DND-41 (cell line): ENCODE data around the gene NELFB.

Experiments used
- ATAC-seq: fragments of 200-7000 bp; cut with Tn5 transposase; 3 replicates; pipeline ENCODE4 v1.9.1; 2021; ENCODE audit warnings: low read depth; ENCODE audit not compliant: insufficient read depth
- DNase-seq: peaks from one replicate; pipeline ENCODE4 v3.0.0-alpha.2; 2020
- H2AFZ ChIP-seq: 2 replicates; pipeline ENCODE4 v1.6.0; 2012; ENCODE audit warnings: low read depth, low read length
- H3K27ac ChIP-seq: 2 replicates; pipeline ENCODE4 v1.5.1; 2012; ENCODE audit warnings: low read length, inconsistent platforms
- H3K27me3 ChIP-seq: fragments of 200-600 bp; sonication (generic); 2 replicates; pipeline ENCODE4 v1.6.0; 2012; ENCODE audit warnings: low read length, mild to moderate bottlenecking, inconsistent platforms; ENCODE audit not compliant: insufficient read depth, poor library complexity
- H3K36me3 ChIP-seq: 2 replicates; pipeline ENCODE4 v1.5.1; 2012; ENCODE audit warnings: low read length, inconsistent platforms; ENCODE audit not compliant: insufficient read depth
- H3K4me1 ChIP-seq: 2 replicates; pipeline ENCODE4 v1.5.1; 2012; ENCODE audit warnings: mild to moderate bottlenecking, low read length; ENCODE audit not compliant: insufficient read depth
- H3K4me2 ChIP-seq: 2 replicates; pipeline ENCODE4 v1.6.0; 2012; ENCODE audit warnings: mild to moderate bottlenecking, moderate library complexity, low read length, inconsistent platforms; ENCODE audit not compliant: insufficient read depth
- H3K4me3 ChIP-seq, 2 experiments: fragments of 200-600 bp in 1 of 2; shearing (Covaris generic) in 1 of 2; 2 replicates each; pipeline ENCODE4 v1.5.1; 2012 to 2016; ENCODE audit warnings: inconsistent platforms in 2 of 2, low read length in 2 of 2, mild to moderate bottlenecking in 2 of 2, low read depth in 1 of 2, moderate library complexity in 1 of 2
- H3K79me2 ChIP-seq: 2 replicates; pipeline ENCODE4 v1.6.0; 2012; ENCODE audit warnings: low read length, inconsistent platforms; ENCODE audit not compliant: insufficient read depth
- H3K9ac ChIP-seq: 2 replicates; pipeline ENCODE4 v1.6.0; 2012; ENCODE audit warnings: low read depth, mild to moderate bottlenecking, inconsistent platforms, low read length, moderate library complexity
- H3K9me3 ChIP-seq: 2 replicates; pipeline ENCODE4 v1.5.1; 2012; ENCODE audit warnings: low read length, moderate library complexity, mild to moderate bottlenecking, inconsistent platforms; ENCODE audit not compliant: insufficient read depth, severe bottlenecking
- H4K20me1 ChIP-seq: 2 replicates; pipeline ENCODE4 v1.6.0; 2012; ENCODE audit warnings: low read length; ENCODE audit not compliant: insufficient read depth
- EZH2 ChIP-seq: IDR thresholded peaks from 3 replicates; pipeline ENCODE4 v1.6.1; 2012; ENCODE audit warnings: borderline replicate concordance, low read depth, mild to moderate bottlenecking, moderate library complexity, low read length, inconsistent platforms; ENCODE audit not compliant: severe bottlenecking
- TF ChIP-seq, protein P1 (sequence below): IDR thresholded peaks from 2 replicates; pipeline ENCODE4 v1.5.1; 2012; ENCODE audit warnings: borderline replicate concordance, low read length, moderate library complexity, mild to moderate bottlenecking; ENCODE audit not compliant: poor library complexity, severe bottlenecking; ENCODE audit errors: extremely low read depth

The NELFB gene

DNA sequence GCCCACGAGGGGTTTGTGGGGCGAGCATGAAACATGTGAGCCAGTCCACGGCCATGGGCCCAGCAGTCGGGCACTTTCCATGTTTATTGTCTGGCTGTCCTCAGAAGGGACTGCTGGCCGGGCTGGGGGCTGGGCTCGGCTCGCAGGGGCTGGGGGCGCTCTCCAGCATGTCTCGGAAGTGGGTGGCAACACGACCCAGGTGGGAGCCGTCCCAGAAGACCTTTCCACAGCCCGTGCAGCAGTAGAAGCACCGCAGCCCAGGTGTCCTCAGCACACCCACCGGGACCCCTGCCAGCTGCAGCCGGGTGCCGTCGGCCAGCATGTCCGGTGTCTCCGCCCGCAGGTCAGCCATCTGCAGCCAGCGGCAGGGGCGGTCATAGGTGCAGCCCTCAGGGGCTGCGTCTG lies 51.7 kb downstream of the NELFB start:
- no peak overlapping the region for H3K27ac ChIP-seq
- no peak overlapping the region for H3K4me3 ChIP-seq
- H3K9me3 ChIP-seq = no peaks in the 10 kb centered on the region
- TF ChIP-seq EZH2 = no peak
- TF ChIP-seq, protein P1, sequence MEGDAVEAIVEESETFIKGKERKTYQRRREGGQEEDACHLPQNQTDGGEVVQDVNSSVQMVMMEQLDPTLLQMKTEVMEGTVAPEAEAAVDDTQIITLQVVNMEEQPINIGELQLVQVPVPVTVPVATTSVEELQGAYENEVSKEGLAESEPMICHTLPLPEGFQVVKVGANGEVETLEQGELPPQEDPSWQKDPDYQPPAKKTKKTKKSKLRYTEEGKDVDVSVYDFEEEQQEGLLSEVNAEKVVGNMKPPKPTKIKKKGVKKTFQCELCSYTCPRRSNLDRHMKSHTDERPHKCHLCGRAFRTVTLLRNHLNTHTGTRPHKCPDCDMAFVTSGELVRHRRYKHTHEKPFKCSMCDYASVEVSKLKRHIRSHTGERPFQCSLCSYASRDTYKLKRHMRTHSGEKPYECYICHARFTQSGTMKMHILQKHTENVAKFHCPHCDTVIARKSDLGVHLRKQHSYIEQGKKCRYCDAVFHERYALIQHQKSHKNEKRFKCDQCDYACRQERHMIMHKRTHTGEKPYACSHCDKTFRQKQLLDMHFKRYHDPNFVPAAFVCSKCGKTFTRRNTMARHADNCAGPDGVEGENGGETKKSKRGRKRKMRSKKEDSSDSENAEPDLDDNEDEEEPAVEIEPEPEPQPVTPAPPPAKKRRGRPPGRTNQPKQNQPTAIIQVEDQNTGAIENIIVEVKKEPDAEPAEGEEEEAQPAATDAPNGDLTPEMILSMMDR = no peak
- no peaks in the 10 kb centered on the region for H3K36me3 ChIP-seq
- H2AFZ ChIP-seq = no peak overlapping the region
- ATAC-seq (no peak), DNase-seq (no peak)
- H3K4me2 ChIP-seq = no peak overlapping the region
- no peak overlapping the region for H3K9ac ChIP-seq
- no peaks in the 10 kb centered on the region for H4K20me1 ChIP-seq
- no peaks in the 10 kb centered on the region for H3K27me3 ChIP-seq
- H3K4me1 ChIP-seq = no peaks in the 10 kb centered on the region
- H3K79me2 ChIP-seq = no peaks in the 10 kb centered on the region

DNA sequence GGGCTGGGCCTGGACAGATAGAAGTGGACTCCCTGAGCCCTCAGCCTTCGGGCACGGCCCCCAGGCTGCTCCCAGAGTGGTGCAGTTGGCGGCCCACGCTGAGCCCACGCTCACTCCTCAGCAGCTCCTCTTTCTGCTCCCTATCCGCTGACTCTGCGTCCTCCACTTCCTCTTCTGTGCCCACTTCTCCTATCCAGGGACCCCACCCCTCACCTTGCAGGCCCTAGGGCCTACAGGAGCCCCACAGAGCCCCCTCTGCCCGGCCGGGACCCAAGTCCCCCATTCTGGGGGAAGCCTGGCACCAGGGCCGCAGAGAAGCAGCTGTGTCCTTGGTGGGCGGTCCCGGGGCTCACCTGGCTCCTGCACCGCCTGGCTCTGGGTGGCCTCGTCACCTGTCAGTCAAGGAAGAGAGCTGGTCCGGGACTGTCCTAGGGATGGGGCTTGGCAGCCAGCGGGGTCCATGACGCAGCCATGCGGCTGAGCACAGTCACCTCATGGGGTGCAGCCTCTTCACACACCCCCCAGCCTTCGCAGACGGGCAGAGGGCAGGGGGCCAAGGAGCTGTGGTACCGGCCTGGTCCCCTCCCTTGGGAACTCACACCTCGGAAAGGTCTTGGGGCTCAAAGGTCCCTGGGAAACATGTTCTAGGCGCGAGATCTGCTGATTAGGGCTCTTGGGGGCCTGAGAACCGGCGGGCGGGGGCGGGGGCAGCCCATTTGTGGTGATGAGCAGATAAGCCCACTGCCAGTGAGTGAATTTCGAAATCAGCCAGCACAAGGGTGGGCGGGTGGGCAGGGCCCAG lies 52.3 kb downstream of the NELFB start:
- Histone ChIP-seq H3K4me3 (no peak overlapping the region), H3K9ac (no peak overlapping the region), H3K36me3 (no peaks in the 10 kb centered on the region), H2AFZ (no peak overlapping the region), H4K20me1 (no peaks in the 10 kb centered on the region), H3K27me3 (no peaks in the 10 kb centered on the region), H3K27ac (no peak overlapping the region), H3K4me1 (no peaks in the 10 kb centered on the region), H3K79me2 (no peaks in the 10 kb centered on the region), H3K9me3 (no peaks in the 10 kb centered on the region), H3K4me2 (no peak overlapping the region)
- no peak for TF ChIP-seq EZH2
- TF ChIP-seq, protein P1 = no peak
- no peak for DNase-seq
- no peak for ATAC-seq

DNA sequence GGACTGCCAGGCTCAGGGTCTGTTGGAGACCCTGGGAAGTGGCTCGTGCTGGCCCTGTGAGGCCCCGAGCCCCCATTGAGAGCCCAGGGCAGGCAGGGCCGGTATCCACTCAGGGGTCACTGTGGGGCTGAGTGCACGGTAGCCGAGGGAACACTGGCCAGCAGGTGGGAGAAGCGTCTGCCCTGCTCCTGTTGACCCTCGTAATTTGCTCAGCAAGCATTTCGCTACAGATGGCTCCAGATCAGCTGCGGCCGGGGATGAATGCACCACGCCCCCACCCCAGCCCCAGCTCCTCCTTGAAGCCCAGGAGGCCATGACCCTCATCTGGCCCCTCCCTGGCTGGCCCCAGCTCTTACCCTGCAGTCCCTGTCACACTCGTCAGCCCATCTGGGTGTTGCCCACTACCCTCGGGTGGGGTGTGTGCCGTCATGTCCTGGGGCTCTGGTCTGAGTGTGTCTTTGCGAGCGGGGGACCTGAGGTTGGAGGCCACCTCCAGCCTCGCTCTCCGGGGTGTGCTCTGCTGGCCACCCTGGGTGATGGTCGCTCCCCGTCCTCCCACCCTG lies 53.0 kb downstream of the NELFB start:
- Histone ChIP-seq H3K9ac (no peak overlapping the region), H3K4me3 (no peak overlapping the region), H2AFZ (no peak overlapping the region), H3K27ac (no peak overlapping the region), H3K27me3 (no peaks in the 10 kb centered on the region), H3K79me2 (no peaks in the 10 kb centered on the region), H3K4me2 (no peak overlapping the region), H3K9me3 (no peaks in the 10 kb centered on the region), H3K36me3 (no peaks in the 10 kb centered on the region), H4K20me1 (no peaks in the 10 kb centered on the region), H3K4me1 (no peaks in the 10 kb centered on the region)
- TF ChIP-seq, protein P1 = no peak
- TF ChIP-seq EZH2 = no peak
- no peak for DNase-seq
- no peak for ATAC-seq
